ENCODE measurements around the gene TBC1D14. TPM values are rescaled to one million over a fixed set of nuclear protein-coding genes. Genes with fewer than 3 reads are reported as not detected.

TBC1D14 gene
- polyA plus RNA-seq, 3 donors: 36.3 to 44.7 (median 39.3) TPM

DNA sequence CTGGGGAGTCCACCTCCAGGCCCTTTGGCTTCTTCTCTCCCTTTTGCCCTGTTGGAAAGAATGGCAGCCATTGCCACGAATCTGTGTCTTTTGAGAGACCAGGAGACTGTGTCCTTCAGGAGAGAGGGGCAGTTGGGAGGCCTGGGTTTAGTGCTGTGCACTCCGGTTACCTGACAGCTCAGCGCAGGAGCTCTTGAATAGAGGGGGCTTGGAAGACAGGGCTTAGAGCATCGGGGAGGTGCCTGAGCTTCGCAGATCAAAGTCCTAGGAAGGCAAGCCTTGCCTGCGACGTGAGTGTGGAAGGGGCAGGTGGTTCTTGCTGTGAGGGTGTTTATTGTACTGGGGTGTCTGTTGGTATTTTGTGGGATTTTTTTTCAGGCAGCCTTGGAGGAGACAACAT is 91.6 kb downstream of the TBC1D14 start:
- Histone ChIP-seq H3K27ac (ENCODE audit: low read depth in 1 of 2, low read length in 2 of 2) (peak overlapping the region in 1 of 2 donors; percentile 53), H3K27me3 (ENCODE audit: control insufficient read depth in 2 of 2, insufficient read depth in 2 of 2, low read length in 2 of 2) (no peaks in the 10 kb centered on the region), H3K36me3 (replicated peaks in 1 of 2; ENCODE audit: control insufficient read depth in 1 of 2, insufficient read depth in 2 of 2, low read length in 2 of 2) (peaks cover 70 to 83% of the 10 kb centered on the region in 2 donors), H3K9ac (ENCODE audit: insufficient read depth, low read length, poor library complexity, severe bottlenecking) (no peak overlapping the region), H3K79me2 (ENCODE audit: insufficient read depth, low read length) (peaks cover 13% of the 10 kb centered on the region), H3K4me3 (replicated peaks in 1 of 3; ENCODE audit: low read depth in 2 of 3, low read length in 3 of 3) (no peak overlapping the region), H3K4me2 (replicated peaks; ENCODE audit: extremely low read depth, low read length, poor library complexity, severe bottlenecking) (no peak overlapping the region), H4K20me1 (ENCODE audit: insufficient read depth, low read length) (peaks cover 78% of the 10 kb centered on the region), H3K4me1 (ENCODE audit: control insufficient read depth in 1 of 2, insufficient read depth in 2 of 2, low read length in 2 of 2) (peaks cover 21% of the 10 kb centered on the region in 2 donors), H3K9me3 (replicated peaks in 1 of 2; ENCODE audit: control insufficient read depth in 1 of 2, insufficient read depth in 1 of 2, low read length in 2 of 2) (no peaks in the 10 kb centered on the region), H2AFZ (ENCODE audit: insufficient read depth, low read depth, low read length, poor library complexity, severe bottlenecking) (no peak overlapping the region)
- H3K4me3 Mint-ChIP-seq: no peak overlapping the region
- no peaks in the 10 kb centered on the region for H3K9me3 Mint-ChIP-seq
- H3K27me3 Mint-ChIP-seq (ENCODE audit: low read depth in 3 of 3): no peaks in the 10 kb centered on the region
- peaks cover 85 to 86% of the 10 kb centered on the region in 2 donors for H3K36me3 Mint-ChIP-seq
- peak overlapping the region in 4 of 7 donors; percentile 37 to 69 (median 58) for H3K27ac Mint-ChIP-seq
- intact Hi-C loops (cut with micrococcal nuclease): no loop called here
- DNase-seq: no peak
- TF ChIP-seq, protein P1, sequence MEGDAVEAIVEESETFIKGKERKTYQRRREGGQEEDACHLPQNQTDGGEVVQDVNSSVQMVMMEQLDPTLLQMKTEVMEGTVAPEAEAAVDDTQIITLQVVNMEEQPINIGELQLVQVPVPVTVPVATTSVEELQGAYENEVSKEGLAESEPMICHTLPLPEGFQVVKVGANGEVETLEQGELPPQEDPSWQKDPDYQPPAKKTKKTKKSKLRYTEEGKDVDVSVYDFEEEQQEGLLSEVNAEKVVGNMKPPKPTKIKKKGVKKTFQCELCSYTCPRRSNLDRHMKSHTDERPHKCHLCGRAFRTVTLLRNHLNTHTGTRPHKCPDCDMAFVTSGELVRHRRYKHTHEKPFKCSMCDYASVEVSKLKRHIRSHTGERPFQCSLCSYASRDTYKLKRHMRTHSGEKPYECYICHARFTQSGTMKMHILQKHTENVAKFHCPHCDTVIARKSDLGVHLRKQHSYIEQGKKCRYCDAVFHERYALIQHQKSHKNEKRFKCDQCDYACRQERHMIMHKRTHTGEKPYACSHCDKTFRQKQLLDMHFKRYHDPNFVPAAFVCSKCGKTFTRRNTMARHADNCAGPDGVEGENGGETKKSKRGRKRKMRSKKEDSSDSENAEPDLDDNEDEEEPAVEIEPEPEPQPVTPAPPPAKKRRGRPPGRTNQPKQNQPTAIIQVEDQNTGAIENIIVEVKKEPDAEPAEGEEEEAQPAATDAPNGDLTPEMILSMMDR (IDR thresholded peaks at IDR 0.05): no peak
- H3K4me1 Mint-ChIP-seq: peaks cover 22% of the 10 kb centered on the region
- 96% methylated on average over 7 of the region's 7 CpGs for WGBS (ENCODE audit: insufficient coverage)

DNA sequence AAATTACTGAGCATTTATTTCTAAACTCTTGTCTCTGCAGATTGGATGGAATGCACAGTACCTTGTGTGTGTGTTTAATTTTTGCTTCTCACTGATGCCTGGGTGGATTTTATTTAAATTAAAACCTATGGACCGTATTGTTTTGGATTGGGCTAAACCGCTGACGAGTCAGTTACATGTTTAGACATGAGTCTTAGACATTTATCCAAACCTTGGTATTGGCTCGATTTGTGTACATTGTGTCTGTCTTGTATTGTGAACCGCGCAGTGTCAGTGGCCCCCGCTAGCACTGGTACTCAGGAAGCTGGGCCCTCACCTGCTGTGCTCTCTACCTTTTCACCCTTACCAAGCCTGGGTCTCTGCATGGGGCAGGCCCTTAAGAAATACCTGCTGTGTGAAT is 92.7 kb downstream of the TBC1D14 start:
- DNase-seq: no peak
- H3K27ac ChIP-seq (ENCODE audit: low read depth in 1 of 2, low read length in 2 of 2): no peak overlapping the region
- peaks cover 13% of the 10 kb centered on the region for H3K79me2 ChIP-seq (ENCODE audit: insufficient read depth, low read length)
- H3K27me3 ChIP-seq (ENCODE audit: control insufficient read depth in 2 of 2, insufficient read depth in 2 of 2, low read length in 2 of 2): no peaks in the 10 kb centered on the region
- Mint-ChIP-seq H3K27me3 (ENCODE audit: low read depth in 3 of 3) (no peaks in the 10 kb centered on the region), H3K4me3 (no peak overlapping the region), H3K27ac (peak overlapping the region in 2 of 7 donors; percentile 4 to 16), H3K9me3 (no peaks in the 10 kb centered on the region), H3K36me3 (peaks cover 86 to 87% of the 10 kb centered on the region in 2 donors), H3K4me1 (peaks cover 22% of the 10 kb centered on the region)
- TF ChIP-seq, protein P1 (IDR thresholded peaks at IDR 0.05): no peak
- intact Hi-C loops (cut with micrococcal nuclease): no loop called here
- H3K9me3 ChIP-seq (replicated peaks in 1 of 2; ENCODE audit: control insufficient read depth in 1 of 2, insufficient read depth in 1 of 2, low read length in 2 of 2): no peaks in the 10 kb centered on the region
- WGBS (ENCODE audit: insufficient coverage): no CpG with 5 or more reads among the region's 7 CpGs
- no peak overlapping the region for H3K9ac ChIP-seq (ENCODE audit: insufficient read depth, low read length, poor library complexity, severe bottlenecking)
- no peak overlapping the region for H3K4me2 ChIP-seq (replicated peaks; ENCODE audit: extremely low read depth, low read length, poor library complexity, severe bottlenecking)
- no peak overlapping the region for H3K4me3 ChIP-seq (replicated peaks in 1 of 3; ENCODE audit: low read depth in 2 of 3, low read length in 3 of 3)
- H3K4me1 ChIP-seq (ENCODE audit: control insufficient read depth in 1 of 2, insufficient read depth in 2 of 2, low read length in 2 of 2): peaks cover 21% of the 10 kb centered on the region in 2 donors
- H3K36me3 ChIP-seq (replicated peaks in 1 of 2; ENCODE audit: control insufficient read depth in 1 of 2, insufficient read depth in 2 of 2, low read length in 2 of 2): peaks cover 72 to 83% of the 10 kb centered on the region in 2 donors
- peaks cover 79% of the 10 kb centered on the region for H4K20me1 ChIP-seq (ENCODE audit: insufficient read depth, low read length)
- no peak overlapping the region for H2AFZ ChIP-seq (ENCODE audit: insufficient read depth, low read depth, low read length, poor library complexity, severe bottlenecking)

Measured in CD14-positive monocyte (primary cell).